PC-3 (cell line): Measurements from ENCODE around the gene MLLT3. TPM values are rescaled to one million over a fixed set of nuclear protein-coding genes. Genes with fewer than 3 reads are reported as not detected.

Source experiments
- ATAC-seq: fragments of 200-7000 bp; cut with Tn5 transposase; 2 replicates; pipeline ENCODE4 v1.9.1; 2020; ENCODE audit warnings: mild to moderate bottlenecking, moderate library complexity
- BruUV-seq: library from RNA; stranded (reverse); fragments of 400-500 nt; replicated peaks from 2 replicates; lab custom pipeline; 2021; lab: Mats Ljungman, UMichigan
- CTCF ChIA-PET: fragments of 300-600 bp; sonication (Branson Sonifier 250); formaldehyde crosslinking; loops from one replicate; lab custom pipeline; 2022; ENCODE audit warnings: antibody characterized with exemption; lab: Charles Lee
- POLR2A ChIA-PET: fragments of 300-600 bp; sonication (Branson Sonifier 250); formaldehyde crosslinking; loops from one replicate; lab custom pipeline; 2022; ENCODE audit warnings: antibody characterized with exemption; ENCODE audit not compliant: unreplicated experiment; lab: Charles Lee
- DNase-seq: peaks from one replicate; pipeline ENCODE4 v3.0.0-alpha.2; 2015
- H2AFZ ChIP-seq: fragments of 300-600 bp; sonication (generic); 2 replicates; pipeline ENCODE4 v1.6.0; 2016; ENCODE audit warnings: antibody characterized with exemption, low read length
- H3F3A ChIP-seq: fragments of 300-600 bp; sonication (generic); one replicate; pipeline ENCODE4 v1.6.0; 2017; ENCODE audit warnings: antibody characterized with exemption, low read length, control low read depth, mild to moderate bottlenecking; ENCODE audit not compliant: unreplicated experiment
- H3K27ac ChIP-seq: fragments of 300-600 bp; sonication (generic); 2 replicates; pipeline ENCODE4 v1.5.1; 2016; ENCODE audit warnings: mild to moderate bottlenecking, low read length
- H3K27me3 ChIP-seq: fragments of 300-600 bp; sonication (generic); 2 replicates; pipeline ENCODE4 v1.6.1; 2016; ENCODE audit warnings: low read length, mixed read lengths
- H3K36me3 ChIP-seq: fragments of 300-600 bp; sonication (generic); 2 replicates; pipeline ENCODE4 v1.6.1; 2016; ENCODE audit warnings: low read depth, mixed run types, low read length, mixed read lengths
- H3K4me1 ChIP-seq: fragments of 300-600 bp; sonication (generic); 2 replicates; pipeline ENCODE4 v1.5.1; 2016; ENCODE audit warnings: low read length; ENCODE audit not compliant: insufficient read depth
- H3K4me2 ChIP-seq: fragments of 300-600 bp; sonication (generic); 2 replicates; pipeline ENCODE4 v1.6.0; 2016; ENCODE audit warnings: low read length
- H3K4me3 ChIP-seq: fragments of 300-600 bp; sonication (generic); 2 replicates; pipeline ENCODE4 v1.5.1; 2016; ENCODE audit warnings: mild to moderate bottlenecking, low read length, mixed read lengths
- H3K79me2 ChIP-seq: fragments of 300-600 bp; sonication (generic); 2 replicates; pipeline ENCODE4 v1.6.1; 2017; ENCODE audit warnings: low read length, mixed read lengths
- H3K9ac ChIP-seq: fragments of 300-600 bp; sonication (generic); 2 replicates; pipeline ENCODE4 v1.6.0; 2016; ENCODE audit warnings: mild to moderate bottlenecking, low read length
- H3K9me2 ChIP-seq: fragments of 300-600 bp; sonication (generic); replicated peaks from 2 replicates; pipeline ENCODE4 v1.6.1; 2016; ENCODE audit warnings: mixed run types, low read length, mixed read lengths
- H3K9me3 ChIP-seq: fragments of 300-600 bp; sonication (generic); 2 replicates; pipeline ENCODE4 v1.6.1; 2016; ENCODE audit warnings: low read length, mixed read lengths
- H4K20me1 ChIP-seq: fragments of 300-600 bp; sonication (generic); 2 replicates; pipeline ENCODE4 v1.6.1; 2016; ENCODE audit warnings: low read length, mixed read lengths
- CTCF ChIP-seq: fragments of 300-600 bp; sonication (generic); conservative IDR thresholded peaks from 2 replicates; pipeline ENCODE4 v1.5.1; 2017; ENCODE audit warnings: antibody characterized with exemption, low read depth, mild to moderate bottlenecking, low read length
- EZH2 ChIP-seq: fragments of 300-600 bp; sonication (generic); IDR thresholded peaks from one replicate; pipeline ENCODE4 v1.6.1; 2017; ENCODE audit warnings: antibody characterized with exemption, mild to moderate bottlenecking, low read length; ENCODE audit not compliant: unreplicated experiment
- EZH2phosphoT487 ChIP-seq: fragments of 300-600 bp; sonication (generic); IDR thresholded peaks from 2 replicates; pipeline ENCODE4 v1.6.1; 2018; ENCODE audit warnings: mild to moderate bottlenecking, antibody characterized with exemption, low read length, borderline replicate concordance
- intact Hi-C: fragments of 100-400 bp; cut with micrococcal nuclease; formaldehyde crosslinking; loops from 2 replicates; pipeline ENCODE4 v1.9.0; 2023
- total RNA-seq: library from RNA; depleted of rRNA; stranded (reverse); fragments of >200 nt; gene quantifications from 2 replicates; pipeline ENCODE4 v1.2.3, GENCODE V29; 2014

The MLLT3 gene
- total RNA-seq, 1 experiment from 2014 or later = 7.1 TPM

GRCh38 chr9:20409321-20410092, 212.8 kb downstream of the MLLT3 start:
- intact Hi-C loops = no loop called here
- no peak overlapping the region for H3K4me2 ChIP-seq
- H3K79me2 ChIP-seq = no peaks in the 10 kb centered on the region
- no peaks in the 10 kb centered on the region for H3K9me2 ChIP-seq
- ChIA-PET CTCF (no interaction called here), POLR2A (no interaction called here)
- no peaks in the 10 kb centered on the region for H4K20me1 ChIP-seq
- no peak for TF ChIP-seq EZH2phosphoT487
- no peak for TF ChIP-seq EZH2
- TF ChIP-seq CTCF = no peak
- H3K4me1 ChIP-seq = no peaks in the 10 kb centered on the region
- H3K4me3 ChIP-seq = no peak overlapping the region
- H3F3A ChIP-seq = no peaks in the 10 kb centered on the region
- no peaks in the 10 kb centered on the region for H3K27me3 ChIP-seq
- H3K36me3 ChIP-seq = no peaks in the 10 kb centered on the region
- H3K9me3 ChIP-seq = no peaks in the 10 kb centered on the region
- H3K27ac ChIP-seq = no peak overlapping the region
- H3K9ac ChIP-seq = no peak overlapping the region
- no peak for ATAC-seq
- BruUV-seq = no TSS peak
- H2AFZ ChIP-seq = no peak overlapping the region
- no peak for DNase-seq

GRCh38 chr9:20408513-20408912, 213.8 kb downstream of the MLLT3 start:
- CTCF ChIA-PET = no interaction called here

More at GRCh38 chr9:20408513-20408912, 213.8 kb downstream of the MLLT3 start:
- no peak for ATAC-seq
- Histone ChIP-seq H3K4me3 (no peak overlapping the region), H2AFZ (no peak overlapping the region), H3K36me3 (no peaks in the 10 kb centered on the region), H3K4me1 (no peaks in the 10 kb centered on the region), H3K4me2 (no peak overlapping the region), H3F3A (no peaks in the 10 kb centered on the region), H3K9me2 (no peaks in the 10 kb centered on the region), H4K20me1 (no peaks in the 10 kb centered on the region), H3K79me2 (no peaks in the 10 kb centered on the region), H3K9me3 (no peaks in the 10 kb centered on the region), H3K9ac (no peak overlapping the region), H3K27ac (no peak overlapping the region), H3K27me3 (no peaks in the 10 kb centered on the region)
- intact Hi-C loops = no loop called here
- POLR2A ChIA-PET = no interaction called here
- BruUV-seq = no TSS peak
- TF ChIP-seq EZH2phosphoT487 (no peak), EZH2 (no peak), CTCF (no peak)
- no peak for DNase-seq
